ENCODE results near the gene ATP10B.

Gene ATP10B

GRCh38 chr5:160545832-160546231, 306.2 kb downstream of the ATP10B start:
- TF ChIP-seq SIN3A (IDR thresholded peaks at IDR 0.05; ENCODE audit: borderline replicate concordance, insufficient read depth, low read length) (no peak), POLR2AphosphoS5 (IDR thresholded peaks at IDR 0.05; ENCODE audit: low read depth, low read length) (no peak)

GRCh38 chr5:160543395-160543794, 308.6 kb downstream of the ATP10B start:
- TF ChIP-seq SIN3A (IDR thresholded peaks at IDR 0.05; ENCODE audit: borderline replicate concordance, insufficient read depth, low read length) (no peak), FOXP2 (optimal IDR thresholded peaks at IDR 0.05; ENCODE audit: borderline replicate concordance, extremely low read depth, extremely low read length, insufficient read depth) (no peak), TAF1 (IDR thresholded peaks at IDR 0.05; ENCODE audit: borderline replicate concordance, insufficient read depth, low read length) (no peak), POLR2AphosphoS5 (IDR thresholded peaks at IDR 0.05; ENCODE audit: low read depth, low read length) (no peak), REST (IDR thresholded peaks at IDR 0.05; ENCODE audit: insufficient read depth in 1 of 2, low read depth in 2 of 2, low read length in 2 of 2) (no peak)

- TF ChIP-seq TAF1 (IDR thresholded peaks at IDR 0.05; ENCODE audit: borderline replicate concordance, insufficient read depth, low read length) (no peak), FOXP2 (optimal IDR thresholded peaks at IDR 0.05; ENCODE audit: borderline replicate concordance, extremely low read depth, extremely low read length, insufficient read depth) (no peak), REST (IDR thresholded peaks at IDR 0.05; ENCODE audit: insufficient read depth in 1 of 2, low read depth in 2 of 2, low read length in 2 of 2) (no peak), SIN3A (IDR thresholded peaks at IDR 0.05; ENCODE audit: borderline replicate concordance, insufficient read depth, low read length) (no peak), POLR2AphosphoS5 (IDR thresholded peaks at IDR 0.05; ENCODE audit: low read depth, low read length) (no peak)
Measured at GRCh38 chr5:160542840-160543239, 309.2 kb downstream of the ATP10B start.

GRCh38 chr5:160542281-160542680, 309.7 kb downstream of the ATP10B start:
- TF ChIP-seq REST (IDR thresholded peaks at IDR 0.05; ENCODE audit: insufficient read depth in 1 of 2, low read depth in 2 of 2, low read length in 2 of 2) (no peak), SIN3A (IDR thresholded peaks at IDR 0.05; ENCODE audit: borderline replicate concordance, insufficient read depth, low read length) (no peak), POLR2AphosphoS5 (IDR thresholded peaks at IDR 0.05; ENCODE audit: low read depth, low read length) (no peak), TAF1 (IDR thresholded peaks at IDR 0.05; ENCODE audit: borderline replicate concordance, insufficient read depth, low read length) (no peak), FOXP2 (optimal IDR thresholded peaks at IDR 0.05; ENCODE audit: borderline replicate concordance, extremely low read depth, extremely low read length, insufficient read depth) (no peak)

GRCh38 chr5:160539431-160539830, 312.6 kb downstream of the ATP10B start:
- TF ChIP-seq POLR2AphosphoS5 (IDR thresholded peaks at IDR 0.05; ENCODE audit: low read depth, low read length) = no peak
- no peak for TF ChIP-seq SIN3A (IDR thresholded peaks at IDR 0.05; ENCODE audit: borderline replicate concordance, insufficient read depth, low read length)
- TF ChIP-seq TAF1 (IDR thresholded peaks at IDR 0.05; ENCODE audit: borderline replicate concordance, insufficient read depth, low read length) = no peak
- TF ChIP-seq FOXP2 (optimal IDR thresholded peaks at IDR 0.05; ENCODE audit: borderline replicate concordance, extremely low read depth, extremely low read length, insufficient read depth) = no peak
- TF ChIP-seq REST (IDR thresholded peaks at IDR 0.05; ENCODE audit: insufficient read depth in 1 of 2, low read depth in 2 of 2, low read length in 2 of 2) = no peak

All from PFSK-1 (cell line).